Brain microvascular endothelial cell (primary cell): ENCODE measurements around the gene DMGDH.
A peak's percentile ranks its signal among the peaks of the same experiment; 100 is the strongest.

Experiments
- DNase-seq: peaks from one replicate; pipeline ENCODE4 v3.0.0-alpha.2; 2020
- H3K27ac ChIP-seq: fragments of 250-450 bp; sonication (Bioruptor Pico); 2 replicates; pipeline ENCODE4 v1.5.1; 2020; ENCODE audit warnings: mild to moderate bottlenecking, moderate library complexity
- H3K27me3 ChIP-seq: fragments of 250-450 bp; sonication (Bioruptor Pico); replicated peaks from 2 replicates; pipeline ENCODE4 v1.5.1; 2020; ENCODE audit warnings: mild to moderate bottlenecking
- H3K36me3 ChIP-seq: fragments of 250-450 bp; sonication (Bioruptor Pico); replicated peaks from 2 replicates; pipeline ENCODE4 v1.5.1; 2020; ENCODE audit warnings: mild to moderate bottlenecking
- H3K4me3 ChIP-seq: 2 replicates; pipeline ENCODE4 v1.5.1; 2011; ENCODE audit warnings: low read depth, mild to moderate bottlenecking, control low read depth, low read length, moderate library complexity
- in situ Hi-C: cut with HindIII; loops from 2 replicates; pipeline ENCODE4 v1.10.0; 2017; ENCODE audit warnings: low sequenced_read_pairs, low pct_ligation_motif_present
- TF ChIP-seq, protein P1 (sequence below): IDR thresholded peaks from 2 replicates; pipeline ENCODE4 v1.5.1; 2011; ENCODE audit warnings: low read depth, mild to moderate bottlenecking, moderate library complexity, low read length, control low read depth, inconsistent platforms; ENCODE audit errors: missing control alignments

Gene DMGDH

DNA sequence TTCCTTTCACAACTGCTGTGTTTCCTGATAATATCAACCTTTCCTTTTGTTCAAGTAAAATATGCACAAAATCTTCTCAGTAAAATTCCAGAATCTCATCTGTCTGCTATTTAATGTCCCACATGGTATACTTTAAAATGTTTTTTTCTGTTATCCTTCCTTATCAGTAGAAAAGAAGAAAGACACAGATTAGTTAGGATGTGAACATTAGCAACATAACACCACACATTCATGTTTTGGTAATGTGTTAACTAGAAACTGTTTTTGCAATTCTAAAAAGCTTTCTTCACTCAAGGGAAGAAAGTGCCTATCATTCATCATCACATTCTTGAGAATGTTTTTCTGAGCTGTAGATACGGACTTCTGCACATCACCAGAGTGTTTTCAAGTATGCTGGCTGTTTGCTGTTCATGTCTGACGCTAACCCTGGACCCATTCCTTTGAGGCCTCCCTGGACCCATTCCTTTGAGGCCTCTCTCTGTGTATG, 73.9 kb downstream of the DMGDH start:
- no peak for DNase-seq
- no peaks in the 10 kb centered on the region for H3K36me3 ChIP-seq
- in situ Hi-C loops = no loop called here
- no peak overlapping the region for H3K4me3 ChIP-seq
- H3K27me3 ChIP-seq = no peaks in the 10 kb centered on the region
- H3K27ac ChIP-seq = no peak overlapping the region
- TF ChIP-seq, protein P1, sequence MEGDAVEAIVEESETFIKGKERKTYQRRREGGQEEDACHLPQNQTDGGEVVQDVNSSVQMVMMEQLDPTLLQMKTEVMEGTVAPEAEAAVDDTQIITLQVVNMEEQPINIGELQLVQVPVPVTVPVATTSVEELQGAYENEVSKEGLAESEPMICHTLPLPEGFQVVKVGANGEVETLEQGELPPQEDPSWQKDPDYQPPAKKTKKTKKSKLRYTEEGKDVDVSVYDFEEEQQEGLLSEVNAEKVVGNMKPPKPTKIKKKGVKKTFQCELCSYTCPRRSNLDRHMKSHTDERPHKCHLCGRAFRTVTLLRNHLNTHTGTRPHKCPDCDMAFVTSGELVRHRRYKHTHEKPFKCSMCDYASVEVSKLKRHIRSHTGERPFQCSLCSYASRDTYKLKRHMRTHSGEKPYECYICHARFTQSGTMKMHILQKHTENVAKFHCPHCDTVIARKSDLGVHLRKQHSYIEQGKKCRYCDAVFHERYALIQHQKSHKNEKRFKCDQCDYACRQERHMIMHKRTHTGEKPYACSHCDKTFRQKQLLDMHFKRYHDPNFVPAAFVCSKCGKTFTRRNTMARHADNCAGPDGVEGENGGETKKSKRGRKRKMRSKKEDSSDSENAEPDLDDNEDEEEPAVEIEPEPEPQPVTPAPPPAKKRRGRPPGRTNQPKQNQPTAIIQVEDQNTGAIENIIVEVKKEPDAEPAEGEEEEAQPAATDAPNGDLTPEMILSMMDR = no peak

DNA sequence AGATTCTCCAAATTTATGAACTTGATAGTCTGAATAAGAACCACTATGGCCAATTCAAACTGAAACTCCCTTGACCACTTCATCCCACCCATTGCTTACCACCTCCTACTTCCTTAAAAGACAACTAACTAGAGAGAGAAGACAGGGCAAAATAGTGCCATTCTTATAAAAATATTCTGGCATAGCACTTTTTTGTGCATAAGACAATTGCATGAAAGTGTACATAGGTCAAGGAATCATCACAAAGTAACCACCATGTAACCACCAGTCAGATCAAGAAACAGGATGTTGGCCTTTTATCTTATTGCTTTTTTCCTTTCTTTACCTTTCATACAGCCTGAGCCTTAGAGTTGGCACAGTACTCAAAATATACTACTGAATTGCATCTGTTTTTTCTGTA, 76.3 kb downstream of the DMGDH start:
- Histone ChIP-seq H3K36me3 (no peaks in the 10 kb centered on the region), H3K27ac (no peak overlapping the region), H3K4me3 (no peak overlapping the region), H3K27me3 (no peaks in the 10 kb centered on the region)
- in situ Hi-C loops = no loop called here
- TF ChIP-seq, protein P1 = no peak
- DNase-seq = no peak

DNA sequence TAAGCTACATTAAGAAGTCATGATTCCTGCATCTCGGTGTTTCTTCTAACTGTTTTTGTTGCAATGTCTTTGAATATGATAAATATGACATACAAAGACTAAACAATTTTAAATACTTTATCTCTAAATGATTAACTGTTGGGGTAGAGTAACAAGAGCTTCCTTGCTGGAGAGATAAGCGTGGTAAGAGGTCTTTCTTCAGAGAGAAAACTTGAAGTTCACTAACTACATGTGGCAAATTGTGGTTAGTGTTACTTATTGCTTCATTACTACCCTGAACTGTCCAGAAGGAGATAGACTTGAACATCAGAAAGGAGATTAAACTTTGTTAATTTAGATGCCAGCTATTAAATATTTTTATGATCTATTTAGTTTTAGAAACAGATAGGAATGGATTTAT, 77.3 kb downstream of the DMGDH start:
- no peak for DNase-seq
- Histone ChIP-seq H3K27me3 (no peaks in the 10 kb centered on the region), H3K27ac (no peak overlapping the region), H3K36me3 (no peaks in the 10 kb centered on the region), H3K4me3 (no peak overlapping the region)
- TF ChIP-seq, protein P1 = no peak
- in situ Hi-C loops = no loop called here

DNA sequence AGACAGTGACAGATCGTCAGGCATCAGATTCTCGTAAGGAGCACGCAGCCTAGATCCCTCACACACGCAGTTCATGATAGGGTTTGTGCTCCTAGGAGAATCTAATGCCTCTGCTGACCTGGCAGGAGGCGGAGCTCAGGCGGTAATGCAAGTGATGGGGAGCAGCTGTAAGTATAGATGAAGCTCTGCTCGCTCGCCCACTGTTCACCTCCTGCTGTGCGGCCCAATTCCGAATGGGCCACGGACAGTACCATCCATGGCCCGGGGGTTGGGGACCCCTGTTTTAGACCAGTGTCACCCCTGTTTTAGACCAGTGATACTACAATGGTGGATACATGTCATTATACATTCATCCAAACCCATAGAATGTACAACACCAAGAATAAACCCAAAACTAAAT, 80.4 kb downstream of the DMGDH start:
- Histone ChIP-seq H3K27ac (no peak overlapping the region), H3K36me3 (no peaks in the 10 kb centered on the region), H3K27me3 (no peaks in the 10 kb centered on the region), H3K4me3 (no peak overlapping the region)
- no peak for DNase-seq
- TF ChIP-seq, protein P1 = no peak
- in situ Hi-C loops = no loop called here

DNA sequence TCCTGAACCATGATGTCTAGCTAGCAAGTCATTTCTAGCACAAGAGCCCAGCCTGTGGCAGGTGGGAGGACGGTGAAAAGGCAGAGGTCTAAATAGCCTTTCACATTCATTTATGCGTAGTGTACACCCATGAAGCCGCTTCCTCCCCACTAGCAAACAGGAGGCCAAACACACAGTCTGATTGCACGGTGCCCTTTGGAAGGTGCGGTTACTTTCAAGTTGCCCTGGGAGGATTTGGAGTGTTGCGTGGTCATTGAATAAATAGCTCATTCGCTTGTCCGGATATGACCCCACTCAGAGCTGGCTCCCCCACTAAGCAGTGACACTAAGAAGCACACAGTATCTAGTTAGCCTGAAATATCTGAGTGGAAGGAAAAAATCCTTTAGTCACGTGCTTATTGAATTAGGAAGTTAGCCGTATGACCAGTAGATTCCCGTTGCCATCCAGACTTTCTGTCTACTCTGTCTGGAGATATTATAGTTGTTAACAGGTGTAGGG, 83.7 kb downstream of the DMGDH start:
- Histone ChIP-seq H3K36me3 (no peaks in the 10 kb centered on the region), H3K4me3 (peak overlapping the region; percentile 73), H3K27me3 (no peaks in the 10 kb centered on the region), H3K27ac (peak overlapping the region; percentile 67)
- TF ChIP-seq, protein P1 = no peak
- peak; percentile 56 for DNase-seq
- in situ Hi-C loops = no loop called here

DNA sequence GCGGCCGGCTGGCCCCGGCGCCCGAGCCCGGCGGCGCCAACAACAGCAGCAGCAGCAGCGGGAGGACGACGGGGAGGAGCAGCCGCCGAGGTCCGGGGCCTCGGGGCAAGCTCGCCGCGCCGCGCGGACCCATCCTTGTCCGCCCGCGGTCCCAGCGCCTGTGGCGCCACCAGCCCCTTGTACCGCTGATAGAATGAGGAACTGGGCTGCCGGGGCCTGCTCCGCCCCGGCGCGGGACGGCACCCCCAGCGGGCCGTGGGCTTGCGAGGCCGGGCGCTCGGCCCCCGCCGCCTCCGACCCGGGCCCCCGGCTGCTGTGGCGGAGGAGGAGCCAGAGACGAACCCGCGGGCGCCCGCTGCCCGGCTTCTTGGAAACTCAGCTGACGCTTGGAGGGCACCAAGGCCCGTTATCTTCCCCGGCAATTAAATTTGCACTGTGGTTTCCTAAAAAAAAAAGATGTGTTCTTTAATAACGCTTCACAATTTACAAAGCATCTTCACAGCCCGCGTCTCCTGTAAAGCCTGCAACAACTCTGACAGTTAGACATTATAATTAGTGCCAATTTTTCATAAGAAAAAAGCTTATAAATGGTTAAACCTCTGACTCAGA, 84.3 kb downstream of the DMGDH start, which contains the start of gene ARSB:
Gene ARSB (minus strand): TSS at position 195 of the 609 bp plus-strand sequence. CDS start 62 bp downstream, at position 133.
- in situ Hi-C loops = no loop called here

More for the DNA sequence above, 84.3 kb downstream of the DMGDH start, which contains the start of gene ARSB:
- peak; percentile 9 for DNase-seq
- TF ChIP-seq, protein P1 = no peak
- Histone ChIP-seq H3K36me3 (no peaks in the 10 kb centered on the region), H3K27me3 (no peaks in the 10 kb centered on the region), H3K27ac (peak within 1 kb of the TSS; percentile 67), H3K4me3 (peak within 1 kb of the TSS; percentile 73)
